K562 (cell line): ENCODE data around the gene RNF126. TPM values are rescaled to one million over a fixed set of nuclear protein-coding genes. Genes with fewer than 3 reads are reported as not detected.
A peak's percentile ranks its signal among the peaks of the same experiment; 100 is the strongest.

ENCODE experiments used
- CTBP1 ChIP-seq: fragments of 450-650 bp; IDR thresholded peaks from 2 replicates; pipeline ENCODE4 v1.6.1; 2016; ENCODE audit warnings: borderline replicate concordance
- ETV6 ChIP-seq, 3 experiments: fragments of 150-350 bp in 1 of 3; sonication (generic) in 1 of 3; formaldehyde crosslinking in 1 of 3; IDR thresholded peaks; 2 replicates each; pipeline versions ENCODE4 v1.6.1 to v1.8.0; 2014 to 2022; ENCODE audit warnings: borderline replicate concordance in 2 of 3, low read depth in 2 of 3, antibody characterized with exemption in 1 of 3, low read length in 1 of 3, mild to moderate bottlenecking in 1 of 3, missing genetic modification reagents in 1 of 3
- HDAC8 ChIP-seq: fragments of 450-650 bp; IDR thresholded peaks from 2 replicates; pipeline ENCODE4 v1.6.1; 2016; ENCODE audit warnings: mild to moderate bottlenecking, missing genetic modification characterization, moderate library complexity, missing compliant biosample characterization
- MED1 ChIP-seq: sonication (generic); formaldehyde crosslinking; IDR thresholded peaks from 2 replicates; pipeline ENCODE4 v1.8.1; 2023; ENCODE audit warnings: missing genetic modification reagents, borderline replicate concordance
- NFIC ChIP-seq: fragments of 450-650 bp; IDR thresholded peaks from 2 replicates; pipeline ENCODE4 v1.6.1; 2017; ENCODE audit warnings: mild to moderate bottlenecking, inconsistent platforms
- SIN3A ChIP-seq, 2 experiments: fragments of 150-350 bp in 1 of 2; IDR thresholded peaks; 2 replicates each; pipeline ENCODE4 v1.6.1; 2011 to 2016; ENCODE audit warnings: borderline replicate concordance in 2 of 2, low read depth in 2 of 2, low read length in 2 of 2, mild to moderate bottlenecking in 2 of 2, moderate library complexity in 2 of 2; ENCODE audit not compliant: control insufficient read depth in 1 of 2
- SMAD4 ChIP-seq: fragments of 250-450 bp; sonication (Bioruptor Pico); conservative IDR thresholded peaks from 2 replicates; pipeline ENCODE4 v1.8.0; 2021; ENCODE audit warnings: inconsistent platforms, mild to moderate bottlenecking, moderate library complexity
- SP1 ChIP-seq: sonication (generic); formaldehyde crosslinking; IDR thresholded peaks from 2 replicates; pipeline ENCODE4 v1.8.1; 2022; ENCODE audit warnings: mild to moderate bottlenecking, missing genetic modification reagents
- TRIM24 ChIP-seq, 2 experiments: fragments of 450-650 bp; IDR thresholded peaks; 2 replicates each; pipeline ENCODE4 v1.6.1; 2016
- ZNF124 ChIP-seq: sonication (generic); formaldehyde crosslinking; IDR thresholded peaks from 2 replicates; pipeline ENCODE4 v1.8.1; 2022; ENCODE audit warnings: missing genetic modification reagents
- polyA plus RNA-seq, 8 experiments: library from polyadenylated mRNA; depleted of rRNA in 4 of 8; stranded (reverse) in 5 of 8; unstranded in 3 of 8; fragments of >200 nt; fragmentation: Nextera tagmentation in 2 of 8; fragmentation: Illumina TruSeq in 1 of 8; extraction: Ambion mirVana in 2 of 8; extraction: Trizol in 1 of 8; gene quantifications; 2 replicates each; pipeline versions ENCODE4 v1.2.1 to v1.2.3, GENCODE V29; 2011 to 2014; ENCODE audit warnings: inconsistent platforms in 1 of 8, missing spikeins in 1 of 8
- total RNA-seq, 7 experiments: library from RNA; depleted of rRNA in 6 of 7; stranded (reverse); fragments of >200 nt in 6 of 7; fragmentation: Illumina TruSeq in 2 of 7; extraction: Trizol in 2 of 7; gene quantifications; 2 replicates each; pipeline versions ENCODE4 v1.2.1 to v1.2.3, GENCODE V29; 2011 to 2021; ENCODE audit warnings: low replicate concordance in 1 of 7
- TF ChIP-seq, protein P1 (sequence below): sonication (generic); formaldehyde crosslinking; IDR thresholded peaks from 2 replicates; pipeline ENCODE4 v1.8.0; 2023; ENCODE audit warnings: missing genetic modification reagents, mild to moderate bottlenecking, borderline replicate concordance
- TF ChIP-seq, protein P2 (sequence below), 2 experiments: fragments of 250-450 bp in 1 of 2; fragments of 450-650 bp in 1 of 2; sonication (Bioruptor Pico) in 1 of 2; IDR thresholded peaks; 2 replicates each; pipeline versions ENCODE4 v1.6.1 to v1.8.0; 2016 to 2021; ENCODE audit warnings: mild to moderate bottlenecking in 2 of 2, moderate library complexity in 2 of 2, missing compliant biosample characterization in 1 of 2, missing genetic modification characterization in 1 of 2
- TF ChIP-seq, protein P3 (sequence below): sonication (generic); formaldehyde crosslinking; IDR thresholded peaks from 2 replicates; pipeline ENCODE4 v1.8.1; 2023; ENCODE audit warnings: missing genetic modification reagents, mild to moderate bottlenecking, borderline replicate concordance
- TF ChIP-seq, protein P4 (sequence below): sonication (generic); formaldehyde crosslinking; IDR thresholded peaks from 2 replicates; pipeline ENCODE4 v1.9.0; 2022; ENCODE audit warnings: mild to moderate bottlenecking, missing genetic modification reagents

The RNF126 gene
- total and polyA plus RNA-seq, 9 of the 15 experiments (the other 6 are each of a cell fraction or from before 2014, with no cell fraction given): 0.27 to 101 (median 12.3) TPM

DNA sequence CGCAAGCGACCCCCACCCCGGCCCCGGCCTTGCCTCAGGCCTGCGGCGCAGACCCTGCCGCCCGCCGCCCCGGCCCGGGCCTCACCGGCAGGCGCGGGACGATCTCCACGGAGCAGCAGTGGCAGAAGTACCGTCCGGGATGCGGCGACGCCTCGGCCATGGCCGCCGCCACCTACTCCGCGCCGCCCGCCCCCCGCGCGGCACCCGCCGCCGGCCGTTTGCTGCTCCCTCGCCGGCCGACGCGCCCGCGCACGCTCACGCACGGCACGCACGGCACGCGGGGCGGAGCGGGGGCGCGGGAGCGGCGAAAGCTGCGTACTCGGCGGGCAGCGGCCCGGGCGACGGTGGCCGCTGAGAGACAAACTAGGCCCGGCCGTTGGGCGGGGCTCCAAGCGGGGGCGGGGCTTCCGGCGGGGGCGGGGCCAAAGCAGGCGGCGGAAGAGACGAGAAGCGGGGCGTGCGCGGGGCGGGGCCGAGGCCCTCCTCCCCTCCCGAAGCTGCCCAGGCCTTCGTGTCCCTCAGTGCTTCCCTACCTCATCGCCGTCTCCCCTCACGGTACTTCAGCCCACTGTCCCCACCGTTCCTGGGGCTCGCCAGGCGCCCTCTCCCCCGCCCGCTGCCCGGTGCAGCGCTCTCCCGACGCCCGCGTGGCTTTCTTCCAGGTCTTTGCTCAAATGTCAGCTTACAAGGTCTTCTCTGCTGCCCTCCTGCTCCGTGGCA lies at the start of gene RNF126 (continued):
- TF ChIP-seq, protein P1, sequence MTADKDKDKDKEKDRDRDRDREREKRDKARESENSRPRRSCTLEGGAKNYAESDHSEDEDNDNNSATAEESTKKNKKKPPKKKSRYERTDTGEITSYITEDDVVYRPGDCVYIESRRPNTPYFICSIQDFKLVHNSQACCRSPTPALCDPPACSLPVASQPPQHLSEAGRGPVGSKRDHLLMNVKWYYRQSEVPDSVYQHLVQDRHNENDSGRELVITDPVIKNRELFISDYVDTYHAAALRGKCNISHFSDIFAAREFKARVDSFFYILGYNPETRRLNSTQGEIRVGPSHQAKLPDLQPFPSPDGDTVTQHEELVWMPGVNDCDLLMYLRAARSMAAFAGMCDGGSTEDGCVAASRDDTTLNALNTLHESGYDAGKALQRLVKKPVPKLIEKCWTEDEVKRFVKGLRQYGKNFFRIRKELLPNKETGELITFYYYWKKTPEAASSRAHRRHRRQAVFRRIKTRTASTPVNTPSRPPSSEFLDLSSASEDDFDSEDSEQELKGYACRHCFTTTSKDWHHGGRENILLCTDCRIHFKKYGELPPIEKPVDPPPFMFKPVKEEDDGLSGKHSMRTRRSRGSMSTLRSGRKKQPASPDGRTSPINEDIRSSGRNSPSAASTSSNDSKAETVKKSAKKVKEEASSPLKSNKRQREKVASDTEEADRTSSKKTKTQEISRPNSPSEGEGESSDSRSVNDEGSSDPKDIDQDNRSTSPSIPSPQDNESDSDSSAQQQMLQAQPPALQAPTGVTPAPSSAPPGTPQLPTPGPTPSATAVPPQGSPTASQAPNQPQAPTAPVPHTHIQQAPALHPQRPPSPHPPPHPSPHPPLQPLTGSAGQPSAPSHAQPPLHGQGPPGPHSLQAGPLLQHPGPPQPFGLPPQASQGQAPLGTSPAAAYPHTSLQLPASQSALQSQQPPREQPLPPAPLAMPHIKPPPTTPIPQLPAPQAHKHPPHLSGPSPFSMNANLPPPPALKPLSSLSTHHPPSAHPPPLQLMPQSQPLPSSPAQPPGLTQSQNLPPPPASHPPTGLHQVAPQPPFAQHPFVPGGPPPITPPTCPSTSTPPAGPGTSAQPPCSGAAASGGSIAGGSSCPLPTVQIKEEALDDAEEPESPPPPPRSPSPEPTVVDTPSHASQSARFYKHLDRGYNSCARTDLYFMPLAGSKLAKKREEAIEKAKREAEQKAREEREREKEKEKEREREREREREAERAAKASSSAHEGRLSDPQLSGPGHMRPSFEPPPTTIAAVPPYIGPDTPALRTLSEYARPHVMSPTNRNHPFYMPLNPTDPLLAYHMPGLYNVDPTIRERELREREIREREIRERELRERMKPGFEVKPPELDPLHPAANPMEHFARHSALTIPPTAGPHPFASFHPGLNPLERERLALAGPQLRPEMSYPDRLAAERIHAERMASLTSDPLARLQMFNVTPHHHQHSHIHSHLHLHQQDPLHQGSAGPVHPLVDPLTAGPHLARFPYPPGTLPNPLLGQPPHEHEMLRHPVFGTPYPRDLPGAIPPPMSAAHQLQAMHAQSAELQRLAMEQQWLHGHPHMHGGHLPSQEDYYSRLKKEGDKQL (CRISPR knock-in tag): no peak
- TF ChIP-seq CTBP1 (peak; percentile 70; the same call in 1 of the 2 replicates), ZNF124 (CRISPR knock-in tag) (no peak), HDAC8 (no peak), SMAD4 (CRISPR knock-in tag) (0 out of 2 replicates have a peak, but pooled peaks have one; percentile 57), TRIM24 (IDR thresholded peaks at IDR 0.05) (peak in 1 of 2 experiments; percentile 31; a peak in 1 of 4 replicates), MED1 (0 out of 2 replicates have a peak, but pooled peaks have one; percentile 79), ETV6 (IDR thresholded peaks at IDR 0.05; ENCODE audit: borderline replicate concordance in 1 of 2, low read depth in 2 of 2, low read length in 1 of 2) (no peak), ETV6 (CRISPR knock-in tag; IDR thresholded peaks at IDR 0.05; ENCODE audit: borderline replicate concordance) (peak; percentile 64; the same call in 1 of the 2 replicates), SP1 (CRISPR knock-in tag) (peak; percentile 75), SIN3A (IDR thresholded peaks at IDR 0.05; ENCODE audit: borderline replicate concordance in 2 of 2, control insufficient read depth in 1 of 2, low read depth in 2 of 2, low read length in 2 of 2) (peak in 1 of 2 experiments; percentile 70; a peak in 2 of 4 replicates), NFIC (0 out of 2 replicates have a peak, but pooled peaks have one; percentile 23)
- TF ChIP-seq, protein P2, sequence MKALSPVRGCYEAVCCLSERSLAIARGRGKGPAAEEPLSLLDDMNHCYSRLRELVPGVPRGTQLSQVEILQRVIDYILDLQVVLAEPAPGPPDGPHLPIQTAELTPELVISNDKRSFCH (CRISPR knock-in tag; IDR thresholded peaks at IDR 0.05): no peak
- TF ChIP-seq, protein P2 (tag; IDR thresholded peaks at IDR 0.05): peak; percentile 64; the same call in 1 of the 2 replicates
- TF ChIP-seq, protein P3, sequence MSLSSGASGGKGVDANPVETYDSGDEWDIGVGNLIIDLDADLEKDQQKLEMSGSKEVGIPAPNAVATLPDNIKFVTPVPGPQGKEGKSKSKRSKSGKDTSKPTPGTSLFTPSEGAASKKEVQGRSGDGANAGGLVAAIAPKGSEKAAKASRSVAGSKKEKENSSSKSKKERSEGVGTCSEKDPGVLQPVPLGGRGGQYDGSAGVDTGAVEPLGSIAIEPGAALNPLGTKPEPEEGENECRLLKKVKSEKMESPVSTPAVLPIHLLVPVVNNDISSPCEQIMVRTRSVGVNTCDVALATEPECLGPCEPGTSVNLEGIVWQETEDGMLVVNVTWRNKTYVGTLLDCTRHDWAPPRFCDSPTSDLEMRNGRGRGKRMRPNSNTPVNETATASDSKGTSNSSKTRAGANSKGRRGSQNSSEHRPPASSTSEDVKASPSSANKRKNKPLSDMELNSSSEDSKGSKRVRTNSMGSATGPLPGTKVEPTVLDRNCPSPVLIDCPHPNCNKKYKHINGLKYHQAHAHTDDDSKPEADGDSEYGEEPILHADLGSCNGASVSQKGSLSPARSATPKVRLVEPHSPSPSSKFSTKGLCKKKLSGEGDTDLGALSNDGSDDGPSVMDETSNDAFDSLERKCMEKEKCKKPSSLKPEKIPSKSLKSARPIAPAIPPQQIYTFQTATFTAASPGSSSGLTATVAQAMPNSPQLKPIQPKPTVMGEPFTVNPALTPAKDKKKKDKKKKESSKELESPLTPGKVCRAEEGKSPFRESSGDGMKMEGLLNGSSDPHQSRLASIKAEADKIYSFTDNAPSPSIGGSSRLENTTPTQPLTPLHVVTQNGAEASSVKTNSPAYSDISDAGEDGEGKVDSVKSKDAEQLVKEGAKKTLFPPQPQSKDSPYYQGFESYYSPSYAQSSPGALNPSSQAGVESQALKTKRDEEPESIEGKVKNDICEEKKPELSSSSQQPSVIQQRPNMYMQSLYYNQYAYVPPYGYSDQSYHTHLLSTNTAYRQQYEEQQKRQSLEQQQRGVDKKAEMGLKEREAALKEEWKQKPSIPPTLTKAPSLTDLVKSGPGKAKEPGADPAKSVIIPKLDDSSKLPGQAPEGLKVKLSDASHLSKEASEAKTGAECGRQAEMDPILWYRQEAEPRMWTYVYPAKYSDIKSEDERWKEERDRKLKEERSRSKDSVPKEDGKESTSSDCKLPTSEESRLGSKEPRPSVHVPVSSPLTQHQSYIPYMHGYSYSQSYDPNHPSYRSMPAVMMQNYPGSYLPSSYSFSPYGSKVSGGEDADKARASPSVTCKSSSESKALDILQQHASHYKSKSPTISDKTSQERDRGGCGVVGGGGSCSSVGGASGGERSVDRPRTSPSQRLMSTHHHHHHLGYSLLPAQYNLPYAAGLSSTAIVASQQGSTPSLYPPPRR: no peak
- TF ChIP-seq, protein P4, sequence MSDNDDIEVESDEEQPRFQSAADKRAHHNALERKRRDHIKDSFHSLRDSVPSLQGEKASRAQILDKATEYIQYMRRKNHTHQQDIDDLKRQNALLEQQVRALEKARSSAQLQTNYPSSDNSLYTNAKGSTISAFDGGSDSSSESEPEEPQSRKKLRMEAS: peak; percentile 66
